Endodermal cell (in vitro differentiated cells): ENCODE data around the gene ELP4. TPM values are rescaled to one million over a fixed set of nuclear protein-coding genes. Genes with fewer than 3 reads are reported as not detected.

ENCODE experiments used
- DNase-seq: peaks from one replicate; pipeline ENCODE4 v3.0.0-alpha.2; 2017
- H3K27ac ChIP-seq: 2 replicates; pipeline ENCODE4 v1.5.1; 2013; ENCODE audit warnings: mild to moderate bottlenecking, low read depth, low read length, moderate library complexity
- H3K27me3 ChIP-seq: 2 replicates; pipeline ENCODE4 v1.6.1; 2013; ENCODE audit warnings: mild to moderate bottlenecking, low read length, moderate library complexity; ENCODE audit not compliant: insufficient read depth, control insufficient read depth, poor library complexity, severe bottlenecking
- H3K36me3 ChIP-seq: 2 replicates; pipeline ENCODE4 v1.7.0; 2013; ENCODE audit warnings: mild to moderate bottlenecking, low read length, moderate library complexity; ENCODE audit not compliant: control insufficient read depth, insufficient read depth
- H3K4me1 ChIP-seq: one replicate; pipeline ENCODE4 v1.7.0; 2013; ENCODE audit warnings: low read length; ENCODE audit not compliant: control insufficient read depth, insufficient read depth
- H3K4me3 ChIP-seq: 2 replicates; pipeline ENCODE4 v1.5.1; 2013; ENCODE audit warnings: mild to moderate bottlenecking, low read length, moderate library complexity
- H3K9ac ChIP-seq: 2 replicates; pipeline ENCODE4 v1.6.1; 2013; ENCODE audit warnings: mild to moderate bottlenecking, low read length, moderate library complexity; ENCODE audit not compliant: poor library complexity, severe bottlenecking; ENCODE audit errors: extremely low read depth
- H3K9me3 ChIP-seq: 2 replicates; pipeline ENCODE4 v1.6.1; 2013; ENCODE audit warnings: mild to moderate bottlenecking, low read length, moderate library complexity; ENCODE audit not compliant: control insufficient read depth
- H3K27ac Mint-ChIP-seq: 2 replicates; pipeline ENCODE4 v1.8.0; 2020; ENCODE audit warnings: mixed read lengths
- H3K27me3 Mint-ChIP-seq: 2 replicates; pipeline ENCODE4 v1.8.0; 2021; ENCODE audit warnings: mild to moderate bottlenecking, mixed read lengths; ENCODE audit not compliant: insufficient read depth
- H3K36me3 Mint-ChIP-seq: 2 replicates; pipeline ENCODE4 v1.8.0; 2020; ENCODE audit warnings: low read depth, mixed read lengths
- H3K4me1 Mint-ChIP-seq: 2 replicates; pipeline ENCODE4 v1.8.0; 2020; ENCODE audit warnings: mixed read lengths
- H3K4me3 Mint-ChIP-seq: 2 replicates; pipeline ENCODE4 v1.8.0; 2020; ENCODE audit warnings: mild to moderate bottlenecking, moderate library complexity, mixed read lengths
- H3K9me3 Mint-ChIP-seq: 2 replicates; pipeline ENCODE4 v1.8.0; 2020; ENCODE audit warnings: mild to moderate bottlenecking, mixed read lengths
- WGBS, 2 experiments: methylation state at CpG; one replicate each; pipeline versions ENCODE4 v1.1.5 to v1.1.7; 2013; ENCODE audit warnings: missing lambda C conversion rate in 2 of 2, mixed read lengths in 1 of 2; ENCODE audit not compliant: insufficient coverage in 1 of 2, insufficient read length in 1 of 2; 5-methylcytosine and 5-hydroxymethylcytosine counted together
- total RNA-seq, 2 donors: library from RNA; stranded (reverse); fragmentation: NEBNext Ultra II Directional in 1 of 2; extraction: Animal tissue kit (Norgen Biotek cat#: 25700) in 1 of 2; gene quantifications; 2 replicates in 1 of 2; 3 replicates in 1 of 2; pipeline ENCODE4 v1.2.1, GENCODE V29; 2021
- TF ChIP-seq, protein P1 (sequence below): fragments of 200-600 bp; sonication (generic); conservative IDR thresholded peaks from 2 replicates; pipeline ENCODE4 v1.5.0; 2021; ENCODE audit warnings: antibody characterized with exemption, mild to moderate bottlenecking

ELP4 gene
- total RNA-seq, 2 donors from 2014 or later, result 19.1 to 25.2 TPM

DNA sequence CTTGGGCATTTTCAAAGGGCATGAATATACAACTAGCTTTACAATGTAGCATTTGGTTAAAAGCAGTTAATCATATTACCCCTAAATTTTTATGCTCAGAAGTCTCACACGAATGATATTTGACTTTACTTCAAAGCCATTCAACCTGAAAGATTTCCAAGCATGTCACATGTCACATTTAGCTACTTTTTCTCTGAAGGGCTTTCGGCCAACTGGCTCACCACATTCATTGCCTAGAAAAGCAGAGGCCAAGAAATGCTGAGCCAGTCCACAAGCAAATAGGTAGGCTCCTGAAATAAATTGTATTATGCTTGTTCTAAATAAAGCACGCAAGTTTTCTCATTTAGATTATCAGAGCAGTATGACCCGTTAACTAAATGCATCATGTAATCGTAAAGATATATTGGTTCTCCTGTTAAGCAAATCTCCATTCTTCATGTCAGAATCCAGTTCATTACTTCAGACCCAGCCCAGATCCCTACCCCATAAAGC, 271.0 kb downstream of the ELP4 start:
- Histone ChIP-seq H3K9me3 (peaks cover 5% of the 10 kb centered on the region), H3K36me3 (no peaks in the 10 kb centered on the region), H3K4me3 (no peak overlapping the region), H3K27me3 (no peaks in the 10 kb centered on the region), H3K4me1 (no peaks in the 10 kb centered on the region), H3K27ac (no peak overlapping the region), H3K9ac (no peak overlapping the region)
- Mint-ChIP-seq H3K4me1 (peaks cover 17% of the 10 kb centered on the region), H3K27ac (no peak overlapping the region), H3K9me3 (peaks cover 3% of the 10 kb centered on the region), H3K27me3 (peaks cover 2% of the 10 kb centered on the region), H3K4me3 (no peak overlapping the region), H3K36me3 (peaks cover 3% of the 10 kb centered on the region)
- WGBS, 2 experiments, result 88 to 89% methylated on average over 2 to 5 of the region's 5 CpGs
- TF ChIP-seq, protein P1, sequence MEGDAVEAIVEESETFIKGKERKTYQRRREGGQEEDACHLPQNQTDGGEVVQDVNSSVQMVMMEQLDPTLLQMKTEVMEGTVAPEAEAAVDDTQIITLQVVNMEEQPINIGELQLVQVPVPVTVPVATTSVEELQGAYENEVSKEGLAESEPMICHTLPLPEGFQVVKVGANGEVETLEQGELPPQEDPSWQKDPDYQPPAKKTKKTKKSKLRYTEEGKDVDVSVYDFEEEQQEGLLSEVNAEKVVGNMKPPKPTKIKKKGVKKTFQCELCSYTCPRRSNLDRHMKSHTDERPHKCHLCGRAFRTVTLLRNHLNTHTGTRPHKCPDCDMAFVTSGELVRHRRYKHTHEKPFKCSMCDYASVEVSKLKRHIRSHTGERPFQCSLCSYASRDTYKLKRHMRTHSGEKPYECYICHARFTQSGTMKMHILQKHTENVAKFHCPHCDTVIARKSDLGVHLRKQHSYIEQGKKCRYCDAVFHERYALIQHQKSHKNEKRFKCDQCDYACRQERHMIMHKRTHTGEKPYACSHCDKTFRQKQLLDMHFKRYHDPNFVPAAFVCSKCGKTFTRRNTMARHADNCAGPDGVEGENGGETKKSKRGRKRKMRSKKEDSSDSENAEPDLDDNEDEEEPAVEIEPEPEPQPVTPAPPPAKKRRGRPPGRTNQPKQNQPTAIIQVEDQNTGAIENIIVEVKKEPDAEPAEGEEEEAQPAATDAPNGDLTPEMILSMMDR, result no peak
- DNase-seq, result no peak

DNA sequence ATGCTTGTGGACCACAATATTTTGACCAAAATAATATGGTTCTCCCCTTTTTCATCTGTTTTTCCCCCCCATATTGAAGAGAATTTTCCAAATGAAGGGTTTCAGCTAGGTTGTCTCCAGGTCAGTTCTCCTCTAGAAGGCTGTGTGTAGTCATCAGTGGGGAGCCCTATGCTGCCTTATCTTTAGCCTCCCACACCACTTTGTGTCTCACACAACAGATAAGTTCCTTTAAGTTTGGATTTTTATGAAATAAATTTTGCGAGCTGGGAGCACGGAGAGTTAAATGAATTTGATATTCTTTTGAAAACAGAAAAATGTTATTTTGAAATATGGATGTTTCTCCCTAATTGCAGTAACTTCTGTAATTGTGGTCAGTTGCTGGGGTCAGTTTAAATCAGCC, 272.7 kb downstream of the ELP4 start:
- no peaks in the 10 kb centered on the region for H3K27me3 ChIP-seq
- Mint-ChIP-seq H3K36me3 (peaks cover 3% of the 10 kb centered on the region), H3K27ac (no peak overlapping the region), H3K27me3 (peaks cover 2% of the 10 kb centered on the region), H3K4me1 (peaks cover 17% of the 10 kb centered on the region), H3K9me3 (peaks cover 3% of the 10 kb centered on the region), H3K4me3 (no peak overlapping the region)
- TF ChIP-seq, protein P1, result no peak
- no peak overlapping the region for H3K4me3 ChIP-seq
- 87 to 94% methylated on average over 2 of the region's 2 CpGs for WGBS, 2 experiments
- H3K27ac ChIP-seq, result no peak overlapping the region
- no peak overlapping the region for H3K9ac ChIP-seq
- H3K4me1 ChIP-seq, result no peaks in the 10 kb centered on the region
- H3K9me3 ChIP-seq, result peaks cover 2% of the 10 kb centered on the region
- H3K36me3 ChIP-seq, result no peaks in the 10 kb centered on the region
- no peak for DNase-seq

DNA sequence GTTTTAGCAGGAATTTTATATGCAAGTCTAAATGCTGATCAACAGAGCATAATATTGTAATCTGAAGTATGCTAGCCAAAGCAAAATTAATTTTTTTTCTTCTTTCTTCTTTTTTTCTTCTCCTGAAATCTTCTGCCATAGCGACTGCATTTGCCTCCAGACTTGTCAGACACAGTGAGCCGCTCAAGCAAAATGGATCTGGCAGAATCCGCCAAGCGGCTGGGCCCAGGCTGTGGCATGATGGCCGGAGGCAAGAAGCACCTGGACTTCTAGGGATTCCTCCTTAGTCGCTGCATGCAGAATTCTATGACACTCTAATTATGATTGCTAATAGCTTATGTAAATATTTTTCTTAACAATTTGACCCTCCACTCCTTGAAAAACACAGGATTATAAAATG, 273.7 kb downstream of the ELP4 start:
- H3K27ac Mint-ChIP-seq, result no peak overlapping the region
- Histone ChIP-seq H3K9me3 (no peaks in the 10 kb centered on the region), H3K27ac (no peak overlapping the region), H3K4me3 (no peak overlapping the region), H3K27me3 (no peaks in the 10 kb centered on the region), H3K9ac (no peak overlapping the region), H3K4me1 (no peaks in the 10 kb centered on the region), H3K36me3 (peaks cover 6% of the 10 kb centered on the region)
- no peaks in the 10 kb centered on the region for H3K9me3 Mint-ChIP-seq
- no peaks in the 10 kb centered on the region for H3K36me3 Mint-ChIP-seq
- WGBS, 2 experiments, result 93 to 97% methylated on average over 5 to 6 of the region's 6 CpGs
- DNase-seq, result peak; percentile 56
- H3K4me1 Mint-ChIP-seq, result peaks cover 17% of the 10 kb centered on the region
- H3K4me3 Mint-ChIP-seq, result no peak overlapping the region
- no peaks in the 10 kb centered on the region for H3K27me3 Mint-ChIP-seq
- TF ChIP-seq, protein P1, result no peak
